Activated CD4-positive, alpha-beta T cell treated with anti-CD3 and anti-CD28 coated beads for 48 hours (primary cell): Measurements from ENCODE around the gene GRID2.

Experiments used
- DNase-seq: peaks from one replicate; pipeline ENCODE4 v3.0.0-alpha.2; 2020

The GRID2 gene

DNA sequence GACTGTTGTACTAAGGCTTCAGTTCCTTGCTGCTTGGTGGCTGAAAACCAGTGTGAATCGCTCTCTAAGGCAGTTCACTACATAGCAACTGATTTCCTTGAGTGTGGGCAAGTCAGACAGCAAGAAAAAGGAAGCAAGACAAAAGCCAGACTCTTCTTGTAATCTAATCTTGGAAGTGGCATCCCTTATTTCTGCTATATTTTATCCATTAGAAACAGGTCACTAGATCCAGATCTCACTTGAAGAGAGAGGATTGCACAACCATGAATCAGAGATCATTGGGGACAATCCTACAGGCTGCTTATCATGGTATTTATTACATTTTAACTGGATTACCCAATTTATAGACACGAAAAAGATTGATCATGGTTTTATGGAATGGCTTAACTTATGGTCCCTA is 684.5 kb downstream of the GRID2 start:
- DNase-seq, result no peak

DNA sequence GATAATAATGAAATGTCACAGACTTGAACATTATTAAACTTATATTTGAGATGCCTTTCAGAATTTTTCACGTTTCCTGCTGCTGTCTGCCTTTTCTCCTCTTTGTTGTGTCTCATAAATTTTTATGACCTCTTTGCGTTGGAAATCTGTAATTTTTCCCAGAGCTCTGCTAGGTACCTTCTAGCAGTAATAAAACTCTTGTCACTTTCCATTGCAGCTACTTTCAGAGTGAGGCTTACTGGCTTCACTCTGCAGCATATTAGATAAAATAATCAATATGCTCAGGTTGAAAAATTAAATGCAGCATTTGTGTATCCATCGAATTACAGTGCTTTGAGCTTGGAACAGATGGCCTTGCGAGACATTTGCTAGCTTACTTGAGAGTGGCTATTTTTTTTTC is 689.0 kb downstream of the GRID2 start:
- DNase-seq, result no peak

GRCh38 chr4:92994727-92995126 is 691.0 kb downstream of the GRID2 start:
- DNase-seq, result no peak

DNA sequence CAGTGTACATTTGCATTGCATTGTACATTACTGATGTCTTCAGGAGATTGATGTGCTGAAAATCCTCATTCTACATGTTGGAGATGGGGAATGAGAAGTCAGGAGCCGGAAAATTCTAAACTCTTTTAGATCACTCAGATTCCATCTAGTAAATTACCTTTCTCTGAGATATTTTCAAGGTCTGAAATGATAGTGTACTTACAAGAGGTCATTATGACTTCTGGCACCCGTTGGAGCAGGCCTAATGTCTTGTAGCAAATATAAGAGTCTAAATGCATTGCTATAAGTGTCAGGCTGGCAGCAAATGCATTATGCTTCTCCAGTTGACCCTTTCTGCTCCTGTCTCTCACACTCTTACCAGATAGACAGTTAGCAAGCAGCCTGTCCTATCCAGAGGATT is 692.8 kb downstream of the GRID2 start:
- DNase-seq, result no peak

DNA sequence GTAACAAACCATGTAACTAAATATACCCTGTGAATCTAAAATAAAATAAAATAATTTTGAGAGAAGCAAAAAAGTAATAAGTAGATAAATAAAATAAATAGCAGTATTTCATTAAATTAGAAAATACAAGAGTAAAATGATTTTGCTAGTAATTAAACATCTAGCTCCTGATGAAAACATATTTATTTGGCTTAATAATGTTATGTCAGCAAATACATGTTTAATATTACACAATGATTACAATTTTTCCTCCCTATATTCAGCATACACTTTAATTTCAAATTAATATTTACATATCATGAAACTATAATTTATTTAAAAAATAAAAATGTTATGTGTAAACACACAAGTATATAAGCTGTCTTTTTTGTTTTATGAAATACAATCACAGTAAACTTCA is 697.1 kb downstream of the GRID2 start:
- DNase-seq, result no peak

DNA sequence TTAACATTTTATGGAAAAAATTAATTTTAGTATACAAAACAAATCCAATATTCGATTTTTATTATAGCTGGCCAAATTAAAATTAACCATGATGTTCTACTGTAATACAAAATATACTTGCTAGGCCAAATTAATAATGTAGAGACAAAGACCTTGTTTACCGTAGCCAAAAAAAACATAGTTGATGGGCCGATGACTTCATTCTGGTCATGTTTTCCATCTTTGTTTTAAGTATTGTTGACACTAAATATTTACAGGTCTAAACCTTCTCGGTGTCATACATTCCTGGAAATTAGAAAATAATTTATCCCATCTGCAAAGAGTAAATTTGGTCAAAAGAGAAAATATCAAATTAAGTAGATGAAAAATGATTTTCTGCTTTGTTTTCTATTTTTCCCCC is 698.5 kb downstream of the GRID2 start:
- DNase-seq, result no peak

DNA sequence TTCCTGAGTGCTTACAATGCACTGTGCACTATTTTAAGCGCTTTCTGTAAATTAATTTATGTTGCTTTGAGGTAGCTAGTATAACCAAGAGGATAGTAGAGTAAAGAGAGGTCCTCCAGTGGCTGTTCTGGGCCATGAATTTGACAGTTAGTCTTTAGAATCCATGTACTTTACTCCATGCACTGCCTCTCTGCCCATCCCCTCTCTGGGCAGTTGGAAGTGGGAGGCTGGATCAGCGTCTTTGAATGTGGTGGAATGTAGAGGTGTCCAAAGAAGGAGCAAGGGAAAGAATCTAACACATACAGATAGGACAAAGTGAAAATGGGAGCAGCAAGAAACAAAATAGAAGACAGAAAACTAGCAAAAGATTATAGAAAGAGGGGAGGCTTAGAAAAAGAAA is 712.6 kb downstream of the GRID2 start:
- no peak for DNase-seq

DNA sequence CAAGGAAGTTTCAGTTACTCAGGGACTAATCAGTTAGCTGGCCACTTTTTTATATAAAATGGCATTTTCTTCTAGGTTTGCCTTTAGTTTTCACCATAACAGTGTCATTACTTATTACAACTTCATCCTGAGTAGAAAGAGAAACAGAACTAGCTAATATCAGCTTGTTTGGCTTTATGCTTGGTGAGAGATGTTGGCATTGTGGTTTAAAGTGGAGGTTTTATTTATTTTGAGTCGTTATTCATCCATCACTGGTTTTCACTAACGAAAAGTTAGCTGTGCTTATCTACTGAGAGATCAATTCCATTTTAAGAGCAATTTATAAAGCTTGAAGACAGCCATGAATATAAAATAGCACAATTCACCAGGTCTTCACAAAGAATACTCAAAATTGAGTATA is 714.5 kb downstream of the GRID2 start:
- no peak for DNase-seq

DNA sequence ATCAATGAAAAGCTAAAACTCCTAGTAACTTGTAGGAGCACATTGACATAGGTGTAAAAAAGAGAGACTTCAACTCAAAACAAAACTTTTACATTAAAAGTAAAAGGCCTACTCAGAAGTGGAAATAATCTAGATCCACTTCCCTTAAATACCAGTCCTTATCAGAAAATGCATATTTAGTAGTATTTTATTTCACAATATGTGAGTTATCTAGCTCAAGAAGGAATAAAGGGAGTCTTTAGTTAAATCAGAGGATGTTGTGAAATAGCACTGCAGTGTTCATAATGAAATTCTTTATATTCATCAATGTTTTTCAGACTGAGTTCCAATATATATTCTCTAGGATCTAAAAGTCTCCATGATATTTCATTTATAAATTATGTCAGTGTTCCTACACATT is 715.0 kb downstream of the GRID2 start:
- no peak for DNase-seq

- DNase-seq, result no peak
Observed at GRCh38 chr4:93029769-93030168, 726.0 kb downstream of the GRID2 start.

DNA sequence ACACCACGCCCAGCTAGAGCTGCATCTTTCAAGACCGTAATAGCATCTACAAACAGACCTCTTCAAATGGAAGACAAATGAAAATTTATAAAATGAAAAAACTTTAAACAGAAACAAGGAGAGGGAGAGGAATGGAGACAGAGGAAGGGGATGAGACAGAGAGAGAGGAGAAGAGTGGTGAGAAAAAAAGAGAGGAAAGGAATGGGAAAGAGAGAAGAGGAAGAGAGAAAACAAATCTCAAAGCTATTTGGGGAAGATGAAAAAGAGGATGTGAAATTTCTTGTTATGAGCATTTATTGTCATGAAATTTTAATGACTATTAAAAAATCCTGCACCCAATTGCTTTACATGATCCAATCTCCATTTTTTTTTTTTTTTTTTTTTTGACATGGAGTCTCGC is 726.9 kb downstream of the GRID2 start:
- no peak for DNase-seq

GRCh38 chr4:93031431-93032098 is 727.8 kb downstream of the GRID2 start:
- DNase-seq, result no peak

DNA sequence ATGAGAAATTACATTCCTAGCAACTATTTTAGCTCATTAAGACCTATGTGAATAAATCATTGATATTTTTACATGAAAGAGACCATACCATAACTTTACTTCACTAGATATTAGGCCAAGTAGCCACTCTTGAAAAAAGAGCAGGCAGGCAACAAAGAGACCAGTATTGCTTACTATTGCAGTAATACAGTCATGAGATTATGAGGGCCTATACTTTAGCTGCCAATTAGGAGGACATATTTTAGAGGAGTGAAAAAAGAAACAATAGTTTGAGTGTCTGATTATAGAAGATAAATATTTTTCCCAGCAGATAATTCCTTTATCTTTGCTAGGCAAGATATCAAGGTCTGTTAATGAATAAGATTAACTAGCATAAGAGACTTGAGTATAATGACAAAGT is 739.0 kb downstream of the GRID2 start:
- DNase-seq, result no peak

- DNase-seq, result no peak
Observed at GRCh38 chr4:93053140-93053539, 749.4 kb downstream of the GRID2 start.

- DNase-seq, result no peak
Observed at GRCh38 chr4:93061826-93062225, 758.1 kb downstream of the GRID2 start.

DNA sequence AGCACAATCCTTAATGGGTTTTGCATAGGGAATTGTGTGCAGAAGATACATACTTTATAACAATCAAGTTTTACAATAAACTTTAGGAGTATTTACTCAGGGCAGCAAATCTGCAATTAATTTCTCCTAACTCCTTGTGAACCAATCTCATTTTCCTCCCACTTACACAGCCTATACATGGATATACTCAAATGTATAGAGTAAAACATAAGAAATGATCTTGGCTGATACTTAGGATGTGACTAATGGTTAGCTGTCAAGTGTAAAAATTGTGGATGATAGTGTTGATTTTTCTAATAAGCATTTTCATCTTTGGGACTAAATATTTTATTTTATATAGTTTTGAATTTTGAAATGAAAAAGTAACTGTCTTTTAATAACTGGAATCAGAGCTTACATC is 759.6 kb downstream of the GRID2 start:
- DNase-seq, result no peak

- no peak for DNase-seq
Observed at GRCh38 chr4:93065790-93066189, 762.0 kb downstream of the GRID2 start.

- DNase-seq, result no peak
Observed at GRCh38 chr4:93066749-93067148, 763.0 kb downstream of the GRID2 start.

DNA sequence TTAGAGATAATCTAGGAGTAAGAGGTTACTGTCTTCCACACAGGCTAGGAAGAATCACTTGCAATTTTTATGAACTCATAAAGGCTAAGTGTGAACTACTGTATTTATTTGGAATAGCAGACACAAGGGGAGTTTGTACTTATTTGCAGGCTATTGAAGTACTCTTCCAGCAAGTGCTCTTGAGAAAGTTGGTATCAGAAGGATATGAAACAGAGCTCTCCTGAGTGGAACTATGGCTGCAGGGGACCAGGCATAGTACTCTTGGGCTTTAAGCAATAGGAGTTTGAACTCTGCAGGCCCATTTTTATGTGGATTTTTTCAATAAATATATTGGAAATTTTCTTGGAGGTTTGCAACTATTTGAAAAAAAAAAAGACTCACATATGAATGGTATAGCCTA is 768.5 kb downstream of the GRID2 start:
- no peak for DNase-seq

DNA sequence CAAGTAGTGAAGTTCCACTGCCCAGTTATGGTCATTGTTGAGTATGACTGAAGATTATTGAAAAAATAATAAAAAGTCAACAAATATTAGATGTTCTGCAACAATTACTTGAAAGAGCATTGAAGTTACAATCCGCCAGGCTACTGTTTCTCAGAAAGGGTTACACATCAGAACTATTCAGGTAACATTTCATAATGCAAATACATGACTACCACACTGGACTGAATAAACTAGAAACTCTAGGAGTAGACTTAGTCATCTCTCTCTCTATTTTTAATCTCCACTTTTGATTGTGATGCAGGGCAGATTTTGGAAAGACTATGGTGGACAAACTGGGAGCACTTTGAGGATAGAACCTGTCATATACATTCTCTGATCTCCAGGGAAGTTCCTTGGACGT is 776.5 kb downstream of the GRID2 start:
- DNase-seq, result no peak

GRCh38 chr4:93084599-93085305 is 781.0 kb downstream of the GRID2 start:
- DNase-seq, result no peak

DNA sequence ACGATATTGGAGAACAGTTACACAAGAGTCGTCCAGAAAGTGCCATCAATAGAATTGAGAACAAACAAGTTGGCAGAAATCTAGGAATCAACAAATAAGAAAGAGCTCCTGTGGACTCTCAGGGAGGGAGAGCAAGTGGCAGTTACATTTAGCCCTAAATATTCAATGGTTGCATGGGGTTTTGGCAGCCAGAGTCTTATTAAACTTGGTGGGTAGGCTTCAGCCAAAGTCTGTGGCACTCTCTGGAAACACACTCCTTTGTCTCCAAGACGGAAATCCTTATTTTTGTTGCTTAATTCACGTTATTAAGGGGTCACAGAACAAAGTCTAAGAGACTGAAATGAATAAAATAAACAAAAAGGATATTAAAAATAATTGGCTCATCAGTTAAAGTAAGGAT is 782.6 kb downstream of the GRID2 start:
- DNase-seq, result no peak

- DNase-seq, result no peak
Observed at GRCh38 chr4:93092765-93093164, 789.0 kb downstream of the GRID2 start.

DNA sequence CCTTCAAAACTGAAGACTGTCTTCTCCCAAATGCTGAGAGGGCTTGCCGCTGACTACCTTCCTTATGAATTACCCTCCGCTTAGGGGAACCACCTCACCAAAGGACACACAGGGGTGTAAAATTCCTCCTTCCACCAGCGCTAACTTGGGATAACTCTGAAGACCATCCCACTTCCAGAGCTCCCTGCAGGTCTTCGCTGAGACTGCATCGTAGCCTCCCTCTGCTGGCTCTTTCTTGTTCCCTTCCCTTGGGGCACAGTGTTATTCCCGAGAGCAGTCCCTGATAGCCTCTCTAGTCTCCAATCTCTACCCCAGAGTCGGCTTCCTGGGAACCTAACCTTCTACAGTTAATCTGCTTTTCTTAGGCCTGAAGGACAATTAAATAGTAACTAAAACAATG is 799.3 kb downstream of the GRID2 start:
- DNase-seq, result no peak

DNA sequence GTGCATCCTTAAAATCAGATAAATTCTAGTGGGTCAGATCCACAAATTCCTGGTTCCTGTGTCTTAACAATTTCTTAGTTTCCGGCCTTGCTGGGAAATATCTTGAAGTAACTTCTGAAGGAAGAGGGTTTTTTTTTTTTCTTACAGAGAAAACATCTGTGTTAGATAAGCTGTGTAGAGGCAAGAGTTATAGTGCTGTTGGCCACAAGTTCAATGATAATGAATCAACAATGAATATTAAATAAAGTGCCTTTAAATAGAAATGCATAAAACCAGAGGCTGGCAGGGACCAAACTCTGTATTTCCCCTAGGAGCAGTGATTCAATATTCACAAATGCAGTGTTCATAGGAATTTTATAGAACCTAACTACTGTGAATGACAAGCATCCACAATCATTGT is 812.9 kb downstream of the GRID2 start:
- no peak for DNase-seq
